ENCODE results near the gene IL27RA.

IL27RA gene

GRCh38 chr19:14091813-14092462 is 60.4 kb downstream of the IL27RA start:
- H3K4me2 ChIP-seq (ENCODE audit: low read length): peak overlapping the region; percentile 92
- H3K9ac ChIP-seq (ENCODE audit: low read length): peak overlapping the region; percentile 89
- H2AFZ ChIP-seq (ENCODE audit: low read depth, low read length): no peak overlapping the region

GRCh38 chr19:14093117-14093823 is 61.7 kb downstream of the IL27RA start:
- no peaks in the 10 kb centered on the region for H4K20me1 ChIP-seq (ENCODE audit: insufficient read depth, low read length)
- H3K9ac ChIP-seq (ENCODE audit: low read length): no peak overlapping the region
- no peak overlapping the region for H3K4me2 ChIP-seq (ENCODE audit: low read length)
- peaks cover 12% of the 10 kb centered on the region for H3K4me1 ChIP-seq (ENCODE audit: low read length)
- H3K4me3 ChIP-seq (ENCODE audit: low read length): no peak overlapping the region
- H2AFZ ChIP-seq (ENCODE audit: low read depth, low read length): no peak overlapping the region
- peaks cover 7% of the 10 kb centered on the region; the same call in 1 of the 2 replicates for H3K9me3 ChIP-seq (ENCODE audit: insufficient read depth, low read length)
- TF ChIP-seq CTCF (IDR thresholded peaks at IDR 0.05; ENCODE audit: low read depth, low read length) (no peak), EZH2phosphoT487 (IDR thresholded peaks at IDR 0.05; ENCODE audit: low read depth) (no peak)
- H3K27ac ChIP-seq (ENCODE audit: low read length): no peak overlapping the region
- peaks cover 14% of the 10 kb centered on the region for H3K36me3 ChIP-seq (replicated peaks; ENCODE audit: low read depth, low read length)
- no peaks in the 10 kb centered on the region for H3K27me3 ChIP-seq (ENCODE audit: low read depth, low read length)
- H3K79me2 ChIP-seq (ENCODE audit: low read length): no peaks in the 10 kb centered on the region

More at GRCh38 chr19:14091813-14092462, 60.4 kb downstream of the IL27RA start:
- peak overlapping the region; percentile 86 for H3K4me3 ChIP-seq (ENCODE audit: low read length)
- H3K27ac ChIP-seq (ENCODE audit: low read length): peak overlapping the region; percentile 76
- no peaks in the 10 kb centered on the region for H4K20me1 ChIP-seq (ENCODE audit: insufficient read depth, low read length)
- H3K27me3 ChIP-seq (ENCODE audit: low read depth, low read length): no peaks in the 10 kb centered on the region
- H3K36me3 ChIP-seq (replicated peaks; ENCODE audit: low read depth, low read length): peaks cover 20% of the 10 kb centered on the region
- peaks cover 7% of the 10 kb centered on the region; the same call in 1 of the 2 replicates for H3K9me3 ChIP-seq (ENCODE audit: insufficient read depth, low read length)
- no peaks in the 10 kb centered on the region for H3K79me2 ChIP-seq (ENCODE audit: low read length)
- peaks cover 12% of the 10 kb centered on the region for H3K4me1 ChIP-seq (ENCODE audit: low read length)
- TF ChIP-seq EZH2phosphoT487 (IDR thresholded peaks at IDR 0.05; ENCODE audit: low read depth): no peak
- no peak for TF ChIP-seq CTCF (IDR thresholded peaks at IDR 0.05; ENCODE audit: low read depth, low read length)

GRCh38 chr19:14094854-14095253 is 63.3 kb downstream of the IL27RA start:
- H3K9ac ChIP-seq (ENCODE audit: low read length): no peak overlapping the region
- H3K27me3 ChIP-seq (ENCODE audit: low read depth, low read length): no peaks in the 10 kb centered on the region
- no peak overlapping the region for H3K27ac ChIP-seq (ENCODE audit: low read length)
- no peaks in the 10 kb centered on the region for H3K79me2 ChIP-seq (ENCODE audit: low read length)
- peaks cover 6% of the 10 kb centered on the region for H3K4me1 ChIP-seq (ENCODE audit: low read length)
- TF ChIP-seq CTCF (IDR thresholded peaks at IDR 0.05; ENCODE audit: low read depth, low read length): no peak
- no peak for TF ChIP-seq EZH2phosphoT487 (IDR thresholded peaks at IDR 0.05; ENCODE audit: low read depth)
- H2AFZ ChIP-seq (ENCODE audit: low read depth, low read length): no peak overlapping the region
- H3K9me3 ChIP-seq (ENCODE audit: insufficient read depth, low read length): peaks cover 7% of the 10 kb centered on the region; the same call in 1 of the 2 replicates
- H3K4me2 ChIP-seq (ENCODE audit: low read length): no peak overlapping the region
- H3K4me3 ChIP-seq (ENCODE audit: low read length): no peak overlapping the region
- no peaks in the 10 kb centered on the region for H4K20me1 ChIP-seq (ENCODE audit: insufficient read depth, low read length)
- peaks cover 7% of the 10 kb centered on the region for H3K36me3 ChIP-seq (replicated peaks; ENCODE audit: low read depth, low read length)

- H3K4me3 ChIP-seq (ENCODE audit: low read length): no peak overlapping the region
- no peaks in the 10 kb centered on the region for H3K79me2 ChIP-seq (ENCODE audit: low read length)
- no peak overlapping the region for H2AFZ ChIP-seq (ENCODE audit: low read depth, low read length)
- H3K4me1 ChIP-seq (ENCODE audit: low read length): peaks cover 6% of the 10 kb centered on the region
- no peak overlapping the region for H3K27ac ChIP-seq (ENCODE audit: low read length)
- H3K27me3 ChIP-seq (ENCODE audit: low read depth, low read length): no peaks in the 10 kb centered on the region
- no peak overlapping the region for H3K9ac ChIP-seq (ENCODE audit: low read length)
- H3K36me3 ChIP-seq (replicated peaks; ENCODE audit: low read depth, low read length): peaks cover 12% of the 10 kb centered on the region
- no peaks in the 10 kb centered on the region for H4K20me1 ChIP-seq (ENCODE audit: insufficient read depth, low read length)
- no peak overlapping the region for H3K4me2 ChIP-seq (ENCODE audit: low read length)
- TF ChIP-seq CTCF (IDR thresholded peaks at IDR 0.05; ENCODE audit: low read depth, low read length) (no peak), EZH2phosphoT487 (IDR thresholded peaks at IDR 0.05; ENCODE audit: low read depth) (no peak)
- peaks cover 7% of the 10 kb centered on the region; the same call in 1 of the 2 replicates for H3K9me3 ChIP-seq (ENCODE audit: insufficient read depth, low read length)
Measured at GRCh38 chr19:14096272-14096992, 64.9 kb downstream of the IL27RA start.

Measured in OCI-LY3 (cell line).